NOMO-1 (cell line): ENCODE measurements around the gene ZSWIM3.
"Not testable (repeated sequence)": the region's sequence is repeated elsewhere in the genome, so short reads cannot be mapped to it uniquely, and the experiment has no call there.

ENCODE experiments used
- DNase-seq, 2 experiments: peaks; one replicate each; lab custom pipeline; 2025; ENCODE audit not compliant: unreplicated experiment in 2 of 2; lab: John Stamatoyannopoulos, UW

Gene ZSWIM3

DNA sequence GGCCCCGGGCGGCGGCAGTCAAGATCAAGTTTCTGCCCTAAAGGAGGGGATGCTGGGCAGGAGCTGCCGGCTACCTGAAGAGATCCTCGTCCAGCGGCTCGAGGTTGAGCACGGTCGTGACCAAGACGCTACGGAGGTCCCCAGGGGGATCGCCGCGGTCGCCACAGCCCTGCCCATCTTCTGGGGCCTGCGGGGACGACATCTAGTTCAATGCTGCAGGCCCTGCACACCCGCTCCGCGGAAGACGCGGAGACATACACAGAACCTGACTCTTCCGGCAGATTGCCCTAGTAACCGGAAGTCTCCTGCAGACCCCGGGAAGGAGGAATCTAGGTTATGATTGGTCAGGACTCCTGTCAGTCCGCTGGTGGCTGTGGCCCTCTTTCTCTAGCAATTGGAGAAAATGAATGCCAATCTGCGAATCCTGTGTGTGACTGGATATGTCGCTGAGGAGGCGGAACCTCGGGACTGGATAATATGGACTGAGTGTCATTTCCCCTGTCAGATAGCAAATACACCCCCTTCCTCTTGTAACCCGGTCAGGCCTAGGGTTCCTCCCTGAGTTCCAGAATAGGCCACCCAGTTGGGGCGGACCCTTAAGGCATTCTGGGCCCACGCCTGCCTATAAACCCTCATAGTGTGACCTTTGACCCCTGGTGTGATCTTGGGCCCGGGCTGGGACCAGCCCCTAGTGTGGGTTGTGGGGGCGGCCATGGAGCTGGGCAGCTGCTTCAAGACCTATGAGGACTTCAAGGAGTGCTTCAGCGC is at the start of gene ZSWIM3, which contains the start of gene ACOT8:
TSS of gene ZSWIM3 (plus strand) at position 501 of the 768 bp plus-strand sequence. CDS start at position 713, 212 bp downstream.
TSS of gene ACOT8 (minus strand) at position 279 of the 768 bp plus-strand sequence. CDS start at position 202, 77 bp downstream.
- DNase-seq, result peak; percentile 98 to 99

DNA sequence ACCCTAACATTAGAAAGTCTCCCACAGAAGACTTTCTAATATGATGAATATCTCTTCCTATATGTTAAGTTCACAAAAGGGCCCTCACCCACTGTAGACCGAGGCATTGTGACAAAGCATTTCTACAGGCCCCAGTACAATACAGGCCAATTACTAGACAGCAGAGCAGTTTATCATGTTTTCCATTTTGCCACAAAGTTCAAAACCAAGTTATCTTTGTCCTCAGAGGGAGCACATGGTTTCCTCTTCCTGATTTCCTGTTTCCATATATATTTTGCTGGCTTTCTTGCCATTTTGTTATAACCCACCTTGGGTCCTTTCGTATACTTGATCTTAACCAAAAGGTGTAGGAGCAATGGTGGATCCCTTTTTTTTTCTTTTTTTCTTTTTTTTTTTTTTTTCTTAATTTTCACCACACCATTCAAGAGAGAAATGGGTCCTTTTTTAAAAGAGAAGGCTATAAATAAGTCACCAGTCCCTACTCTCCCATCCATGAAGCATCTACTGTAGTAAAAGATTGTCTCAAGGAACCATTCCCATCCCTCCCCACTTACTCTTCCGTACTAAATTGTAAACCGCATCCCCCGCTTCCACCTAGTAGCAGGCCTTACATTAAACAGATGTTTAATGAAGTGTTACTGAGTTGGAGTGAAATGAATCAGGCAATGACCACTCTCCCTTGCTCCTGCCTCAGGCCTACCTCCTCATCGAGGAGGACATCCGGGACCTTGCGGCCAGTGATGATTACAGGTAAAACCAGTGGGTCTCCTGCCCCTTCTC is 47.0 kb upstream of the ZSWIM3 start:
- DNase-seq, result no peak

DNA sequence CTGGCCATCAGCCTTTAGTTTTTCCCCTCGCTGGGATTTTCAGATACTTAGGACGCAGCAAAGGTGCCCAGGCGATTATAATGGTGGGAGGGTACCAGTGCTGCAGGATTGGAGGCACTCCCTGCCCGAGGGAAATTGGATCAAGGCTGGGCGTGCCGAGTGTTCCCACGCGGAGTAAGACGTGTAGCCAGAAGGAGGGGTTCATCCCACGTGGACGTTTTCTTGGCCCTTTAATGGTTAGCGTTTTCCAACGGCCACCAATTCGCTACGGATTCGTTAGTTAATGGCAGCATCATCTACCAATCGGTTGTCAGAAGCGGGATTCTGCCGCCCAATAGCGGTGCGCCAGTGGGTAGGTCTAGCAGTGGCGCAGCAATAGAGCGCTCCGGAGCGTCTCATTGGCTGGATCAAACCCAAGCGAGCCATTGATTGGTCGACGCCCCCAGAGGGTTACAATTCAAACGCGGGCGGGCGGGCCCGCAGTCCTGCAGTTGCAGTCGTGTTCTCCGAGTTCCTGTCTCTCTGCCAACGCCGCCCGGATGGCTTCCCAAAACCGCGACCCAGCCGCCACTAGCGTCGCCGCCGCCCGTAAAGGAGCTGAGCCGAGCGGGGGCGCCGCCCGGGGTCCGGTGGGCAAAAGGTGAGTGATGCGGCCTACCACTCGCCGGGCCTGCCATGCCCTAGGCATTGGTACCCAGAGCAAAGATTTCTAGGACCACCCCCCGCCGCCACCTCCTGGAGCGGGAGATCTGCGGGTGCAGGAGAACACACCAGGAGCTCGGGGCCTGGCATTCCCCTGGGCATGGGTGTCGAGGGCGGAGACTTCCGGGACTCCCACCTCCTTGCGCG is 45.0 kb upstream of the ZSWIM3 start, which contains the start of gene UBE2C:
TSS of gene UBE2C (plus strand) at position 488 of the 849 bp plus-strand sequence. CDS start at position 540, 52 bp downstream.
- DNase-seq, result peak; percentile 87 to 90

DNA sequence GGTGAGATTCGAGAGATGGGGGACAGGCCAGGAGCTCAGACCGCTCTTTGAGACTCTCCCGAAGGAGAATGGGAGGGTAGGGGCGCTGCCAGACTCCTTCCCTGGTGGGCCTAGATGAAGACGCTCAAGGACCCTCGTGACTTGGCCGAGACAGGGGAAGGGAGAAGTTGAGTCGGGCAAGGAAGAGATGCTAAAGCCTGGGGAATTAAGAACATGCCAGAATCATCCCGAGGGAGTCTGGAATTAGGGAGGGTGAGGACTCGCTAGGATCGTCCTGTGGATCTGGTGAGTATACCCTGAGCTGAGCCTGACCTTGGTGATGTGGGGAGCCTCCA is 44.4 kb upstream of the ZSWIM3 start:
- no peak for DNase-seq

DNA sequence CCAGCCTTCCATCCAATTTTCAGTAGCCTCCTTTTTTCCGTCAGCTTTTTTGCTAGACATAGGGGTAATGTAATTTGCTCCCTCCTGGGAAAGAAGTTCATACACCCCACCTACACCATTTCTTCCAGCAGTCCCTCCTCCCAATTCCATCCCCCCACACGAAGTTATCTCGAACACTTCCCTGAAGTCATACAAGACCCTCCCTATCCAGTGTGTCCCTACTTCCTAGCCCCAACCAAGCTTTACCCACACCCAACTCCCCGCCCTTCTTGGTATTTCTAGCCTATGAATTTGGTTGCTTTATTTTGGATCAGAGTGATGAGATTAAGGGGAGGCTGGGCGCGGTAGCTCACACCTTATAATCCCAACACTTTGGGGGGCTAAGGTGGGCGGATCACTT is 43.9 kb upstream of the ZSWIM3 start:
- no peak for DNase-seq

DNA sequence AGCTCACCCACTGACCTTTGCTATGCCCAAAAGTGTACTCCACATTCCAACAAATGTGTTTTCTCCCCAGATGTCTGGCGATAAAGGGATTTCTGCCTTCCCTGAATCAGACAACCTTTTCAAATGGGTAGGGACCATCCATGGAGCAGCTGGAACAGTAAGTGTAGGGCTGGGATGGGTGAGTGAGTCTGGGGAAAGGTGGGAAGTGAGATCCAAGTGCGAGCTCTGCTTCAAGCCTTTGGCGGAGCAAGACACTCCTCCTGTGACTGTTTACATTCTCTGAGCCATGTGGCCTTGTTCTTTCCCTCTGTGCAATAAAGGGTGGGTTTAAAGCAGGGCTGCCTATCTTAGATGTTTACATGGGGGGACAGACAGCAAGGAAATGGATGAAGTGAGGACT is 43.1 kb upstream of the ZSWIM3 start:
- no peak for DNase-seq

DNA sequence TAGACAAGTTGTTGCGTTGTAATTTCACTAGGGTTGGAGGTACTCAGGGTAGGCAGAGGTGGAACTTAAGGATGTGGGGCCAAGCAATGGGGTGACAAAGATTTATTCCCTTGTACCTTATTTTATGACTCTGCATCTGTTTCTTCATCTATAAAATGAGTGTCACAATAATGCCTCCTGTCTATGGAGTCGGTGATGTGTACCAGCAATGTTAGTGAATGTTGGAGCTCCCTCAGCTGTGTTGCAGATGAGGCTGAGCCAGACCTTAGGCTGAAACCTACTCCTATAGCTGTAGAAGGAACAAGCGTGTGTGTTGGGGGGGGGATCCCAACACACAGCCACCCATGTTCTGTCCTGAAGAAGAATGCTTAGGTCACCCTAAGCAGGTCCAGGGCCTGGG is 40.5 kb upstream of the ZSWIM3 start:
- no peak for DNase-seq

DNA sequence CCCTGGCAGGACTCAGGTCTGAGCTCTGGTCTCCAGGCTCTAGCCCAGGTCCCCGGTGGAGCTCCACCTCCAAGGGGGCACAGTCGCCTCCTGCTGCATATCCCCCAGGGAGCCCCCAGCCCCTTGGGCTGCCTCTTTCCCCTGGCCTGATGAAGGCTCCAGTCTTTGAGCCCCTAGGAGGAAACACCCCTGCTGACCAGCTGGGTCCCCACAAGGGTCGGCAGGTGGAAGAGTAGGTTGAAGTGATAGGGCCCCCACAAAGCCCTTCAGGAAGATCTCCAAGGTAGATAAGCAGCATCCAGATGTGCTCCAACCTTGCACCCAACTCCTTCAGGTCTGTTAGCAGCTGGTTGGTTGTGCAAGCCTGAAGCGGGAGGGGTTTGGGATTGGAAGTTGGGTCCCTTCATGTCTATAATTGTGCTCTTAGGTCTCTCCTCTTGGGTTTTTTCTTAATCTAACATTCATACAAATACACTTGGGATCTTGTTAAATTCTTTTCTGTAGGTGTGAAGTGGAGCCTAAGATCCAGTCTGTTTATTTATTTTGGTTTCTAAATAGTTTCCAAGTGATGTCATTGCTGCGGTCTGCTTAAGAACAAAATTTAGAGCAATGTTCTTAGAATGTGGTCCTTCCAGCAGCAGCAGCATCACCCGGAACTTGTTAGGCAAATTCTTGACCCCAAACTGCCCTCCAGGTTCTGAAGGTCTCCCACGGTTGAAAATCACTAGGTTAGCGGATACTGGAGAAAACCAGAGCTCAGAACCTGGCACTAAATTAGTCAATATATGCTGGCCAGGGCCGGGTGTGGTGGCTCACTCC is 39.8 kb upstream of the ZSWIM3 start:
- DNase-seq, result no peak

DNA sequence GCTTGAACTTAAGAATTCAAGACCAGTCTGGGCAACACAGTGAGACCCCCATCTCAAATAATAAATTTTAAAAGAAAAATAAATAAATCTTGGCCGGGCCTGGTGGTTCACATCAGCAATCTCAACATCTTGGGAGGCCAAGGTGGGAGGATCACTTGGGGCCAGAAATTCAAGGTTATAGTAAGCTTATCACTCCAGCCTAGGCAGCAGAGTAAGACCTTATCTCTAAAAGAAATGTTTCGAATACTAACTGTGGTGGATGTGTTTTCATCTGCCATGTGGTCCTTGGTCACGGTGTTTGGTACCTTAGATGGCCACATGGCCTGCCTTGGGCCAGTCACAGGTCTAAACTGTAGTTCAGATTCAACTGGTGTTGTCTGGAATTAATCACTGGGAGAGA is 39.2 kb upstream of the ZSWIM3 start:
- no peak for DNase-seq

DNA sequence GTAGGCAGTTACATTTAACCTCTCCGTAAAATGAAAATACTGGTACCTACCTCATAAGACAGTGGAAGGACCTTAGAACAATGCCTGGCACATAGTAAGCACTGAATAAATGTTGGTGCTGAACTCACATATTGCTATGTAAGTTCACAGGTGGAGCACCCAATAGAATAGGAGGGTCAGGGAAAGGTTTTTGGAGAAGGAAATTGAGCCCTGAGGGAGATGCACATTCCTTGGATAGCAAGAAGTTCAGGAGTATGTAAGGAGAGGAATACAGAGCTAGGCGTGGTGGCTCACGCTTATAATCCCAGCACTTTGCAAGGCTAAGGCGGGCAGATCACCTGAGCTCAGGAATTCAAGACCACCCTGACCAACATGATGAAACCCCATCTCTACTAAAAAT is 37.9 kb upstream of the ZSWIM3 start:
- DNase-seq, result no peak

DNA sequence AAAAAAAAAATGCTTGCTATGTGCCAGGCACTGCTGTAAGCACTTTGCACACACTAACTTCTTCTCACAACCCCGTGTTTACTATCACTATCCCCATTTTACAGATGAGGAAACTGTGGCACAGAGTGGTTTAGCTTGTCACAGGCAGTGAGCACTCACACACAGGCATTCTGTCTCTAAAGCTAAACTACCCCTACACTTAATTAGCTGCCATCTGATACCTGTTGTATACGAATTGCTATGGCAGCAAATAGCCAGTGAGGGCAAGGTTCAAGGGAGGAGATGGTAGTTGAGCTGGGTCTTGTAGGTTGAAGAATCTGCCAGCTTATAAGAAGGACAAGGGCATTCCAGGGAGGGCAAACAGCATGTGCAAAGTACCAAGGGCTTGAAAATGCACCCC is 35.5 kb upstream of the ZSWIM3 start:
- no peak for DNase-seq

DNA sequence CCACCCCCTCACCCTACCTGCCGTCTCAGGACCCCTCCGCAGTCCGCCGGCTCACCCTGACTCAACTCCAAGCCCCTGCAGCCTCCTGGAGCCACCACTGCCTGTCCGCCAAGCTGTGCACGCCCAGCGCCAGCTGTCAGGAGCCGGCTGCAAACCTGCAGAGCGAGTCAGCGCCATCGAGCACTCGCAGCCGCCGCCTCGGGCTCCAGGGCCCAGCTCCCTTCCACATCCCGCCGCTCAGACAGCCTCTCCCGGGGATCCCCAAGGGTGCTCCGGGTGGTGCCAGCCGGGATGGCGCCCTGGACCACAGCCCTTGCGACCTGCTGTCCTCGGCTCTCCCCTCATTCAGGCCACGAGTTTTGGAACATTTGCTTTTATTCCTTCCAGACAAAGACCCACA is 34.6 kb upstream of the ZSWIM3 start:
- no peak for DNase-seq

DNA sequence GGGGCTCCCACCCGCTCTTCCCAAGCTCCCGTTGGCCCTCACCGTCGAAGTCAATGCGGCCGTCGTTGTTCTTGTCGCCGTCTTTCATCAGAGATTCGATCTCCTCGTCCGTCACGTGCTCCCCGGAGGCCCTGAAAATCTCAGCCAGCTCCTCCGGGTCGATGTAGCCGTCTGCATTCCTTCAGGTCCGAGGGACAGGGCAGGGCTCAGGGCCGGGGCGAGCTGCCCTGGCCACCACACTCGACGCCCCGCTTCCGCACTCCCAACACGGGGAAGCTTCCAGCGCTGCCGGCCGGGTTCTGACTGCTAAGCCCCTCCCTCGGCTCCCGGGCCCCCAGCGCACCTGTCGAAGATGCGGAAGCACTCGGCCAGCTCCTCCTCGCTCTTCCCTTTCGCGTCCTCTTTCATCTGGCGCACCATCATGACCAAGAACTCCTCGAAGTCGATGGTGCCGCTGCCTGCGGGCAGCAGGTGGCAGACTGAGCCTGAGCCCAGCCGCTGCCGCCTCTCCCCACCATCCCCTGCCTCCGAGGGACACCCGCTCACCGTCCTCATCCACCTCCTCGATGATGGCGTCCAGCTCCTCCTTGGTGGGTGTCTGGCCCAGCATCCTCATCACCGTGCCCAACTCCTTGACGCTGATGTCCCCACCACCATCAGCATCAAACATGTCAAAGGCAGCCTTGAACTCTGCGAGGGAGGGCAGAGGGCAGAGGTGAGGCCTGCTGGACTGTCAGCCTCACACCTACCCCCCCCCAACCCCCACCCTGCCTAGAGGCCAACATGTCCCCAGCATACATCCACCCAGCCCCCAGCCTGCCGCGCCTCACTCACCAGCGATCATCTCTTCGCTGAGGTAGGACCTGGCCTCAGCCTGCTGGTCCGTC is 33.2 kb upstream of the ZSWIM3 start:
- peak; percentile 47 to 51 for DNase-seq

DNA sequence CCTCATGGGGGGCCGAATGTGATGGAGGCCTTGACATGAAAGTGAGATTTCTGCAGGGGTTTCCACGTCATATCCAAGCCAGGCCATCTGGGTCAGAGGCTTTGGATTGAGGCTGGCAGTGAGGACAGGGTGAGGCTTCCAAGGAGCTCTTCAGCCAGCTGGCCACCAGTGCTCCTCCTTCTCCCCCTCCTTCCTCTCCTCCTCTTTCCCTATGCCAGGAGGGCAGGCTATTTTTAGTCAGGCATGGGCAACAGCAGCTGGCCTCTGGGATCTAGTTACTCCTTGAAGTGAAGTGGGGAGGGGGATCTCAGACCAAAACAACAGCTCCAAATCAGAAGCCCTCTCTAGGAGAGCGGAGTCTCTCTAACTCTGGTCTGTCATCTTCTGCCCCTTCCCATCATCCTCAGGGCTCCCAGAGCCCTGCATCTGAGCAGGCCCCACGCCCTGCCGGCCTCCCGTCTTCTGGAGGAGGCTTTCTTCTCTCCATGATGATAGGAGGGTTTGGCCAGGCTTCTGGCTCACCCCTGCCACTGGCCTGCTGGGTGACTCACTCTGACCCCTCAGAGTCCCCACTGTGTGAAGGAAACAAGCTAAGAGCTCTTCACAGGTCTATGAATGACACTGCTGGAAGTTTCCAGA is 30.9 kb upstream of the ZSWIM3 start:
- no peak for DNase-seq

DNA sequence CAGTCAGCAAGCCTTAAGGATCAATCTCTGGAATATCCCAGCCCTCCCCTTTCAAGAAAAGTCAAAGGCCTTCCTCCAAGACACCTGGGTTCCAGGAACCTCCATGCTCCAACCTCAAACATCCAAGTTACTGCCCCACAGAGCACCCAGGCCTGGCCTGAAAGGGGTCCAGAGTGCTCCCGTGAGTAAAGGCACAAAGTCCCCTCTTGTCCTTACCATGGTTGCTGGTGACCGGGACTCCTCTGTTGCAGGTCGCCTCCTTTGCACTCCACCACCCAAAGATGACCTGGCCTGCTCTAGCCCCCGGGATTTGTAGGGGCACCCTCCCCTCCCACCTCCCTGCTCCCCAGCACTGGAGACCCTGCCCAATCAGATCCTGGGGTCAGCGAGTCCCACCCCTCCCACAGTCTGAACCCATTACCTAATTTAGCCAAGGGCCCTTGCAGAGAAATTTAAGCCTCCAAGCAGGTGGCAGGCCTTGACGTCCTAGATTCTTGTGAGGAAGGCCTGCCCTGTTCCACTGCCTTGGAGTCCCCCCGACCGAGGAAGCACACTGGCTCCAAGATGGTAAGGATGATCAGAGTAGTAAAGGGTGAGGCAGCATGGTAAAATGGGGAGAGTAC is 30.3 kb upstream of the ZSWIM3 start, which contains the start of gene TNNC2:
TSS of gene TNNC2 (minus strand) at position 283 of the 623 bp plus-strand sequence. CDS start at position 219, 64 bp downstream.
- no peak for DNase-seq

DNA sequence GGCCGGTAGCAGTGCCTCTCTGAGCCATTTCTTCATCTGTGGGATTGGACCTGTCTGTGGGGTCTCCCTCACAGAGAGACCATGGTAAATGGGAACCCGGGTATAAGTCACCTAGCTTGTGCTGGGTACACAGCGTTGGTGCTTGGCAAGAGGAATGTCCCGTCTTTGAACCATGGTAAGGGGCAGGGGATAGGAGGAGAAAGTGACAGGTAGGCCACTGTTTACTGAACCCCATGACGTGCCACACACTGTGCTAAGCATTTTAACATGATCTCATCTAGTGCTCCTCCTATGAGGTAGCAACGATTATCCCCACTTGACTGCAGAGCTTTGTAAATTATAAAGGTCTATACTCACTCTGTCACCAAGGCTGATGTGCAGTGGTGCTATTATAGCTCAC is 29.7 kb upstream of the ZSWIM3 start:
- DNase-seq, result no peak

DNA sequence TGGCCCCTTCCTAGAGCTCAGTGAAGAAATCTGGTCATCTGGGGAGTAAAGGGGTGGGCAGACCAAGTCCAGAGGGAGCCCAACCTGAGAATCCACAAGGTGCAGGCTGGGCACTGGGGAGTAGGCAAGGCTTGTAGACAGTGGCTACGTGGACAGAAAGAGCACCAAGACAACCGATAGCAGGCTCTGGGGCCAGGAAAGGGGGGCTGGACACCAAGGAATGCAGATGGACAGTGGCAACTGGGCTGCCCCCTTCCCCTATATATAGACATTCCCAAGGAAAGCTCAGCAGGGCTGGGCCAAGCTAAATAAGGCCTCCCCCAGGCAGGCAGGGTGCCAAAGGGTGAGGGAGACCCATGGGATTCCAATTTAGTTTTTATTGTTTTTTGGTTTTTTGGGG is 28.8 kb upstream of the ZSWIM3 start:
- DNase-seq, result no peak

DNA sequence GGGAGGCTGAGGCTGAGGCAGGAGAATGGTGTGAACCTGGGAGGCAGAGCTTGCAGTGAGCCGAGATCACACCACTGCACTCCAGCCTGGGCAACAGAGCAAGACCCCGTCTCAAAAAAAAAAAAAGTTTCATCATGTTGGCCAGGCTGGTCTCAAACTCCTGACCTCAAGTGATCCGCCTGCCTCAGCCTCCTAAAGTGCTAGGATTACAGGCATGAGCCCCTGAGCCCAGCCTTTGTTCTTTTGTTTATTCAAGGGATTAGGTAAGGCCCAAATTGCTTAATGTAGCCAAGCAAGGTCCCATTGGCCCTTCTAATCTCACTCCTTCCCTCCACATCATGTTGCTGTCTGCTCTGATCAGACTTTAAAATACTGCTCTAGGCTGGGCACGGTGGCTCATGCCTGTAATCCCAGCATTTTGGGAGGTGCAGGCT is 27.7 kb upstream of the ZSWIM3 start:
- not testable (repeated sequence) for DNase-seq
